Testis (tissue), 2 donors: ENCODE measurements around the gene DAPK3.

Source experiments
- POLR2A ChIP-seq: fragments of 450-650 bp; IDR thresholded peaks from one replicate; pipeline ENCODE4 v1.6.1; 2017; ENCODE audit warnings: antibody characterized with exemption, mild to moderate bottlenecking, moderate library complexity
- TF ChIP-seq, protein P1 (sequence below), 3 experiments: fragments of 450-650 bp in 2 of 3; fragments of 200-600 bp in 1 of 3; sonication (generic) in 1 of 3; IDR thresholded peaks; one replicate each; pipeline ENCODE4 v1.5.1; 2016 to 2019; ENCODE audit warnings: antibody characterized with exemption in 3 of 3, mild to moderate bottlenecking in 2 of 3, moderate library complexity in 1 of 3

DNA sequence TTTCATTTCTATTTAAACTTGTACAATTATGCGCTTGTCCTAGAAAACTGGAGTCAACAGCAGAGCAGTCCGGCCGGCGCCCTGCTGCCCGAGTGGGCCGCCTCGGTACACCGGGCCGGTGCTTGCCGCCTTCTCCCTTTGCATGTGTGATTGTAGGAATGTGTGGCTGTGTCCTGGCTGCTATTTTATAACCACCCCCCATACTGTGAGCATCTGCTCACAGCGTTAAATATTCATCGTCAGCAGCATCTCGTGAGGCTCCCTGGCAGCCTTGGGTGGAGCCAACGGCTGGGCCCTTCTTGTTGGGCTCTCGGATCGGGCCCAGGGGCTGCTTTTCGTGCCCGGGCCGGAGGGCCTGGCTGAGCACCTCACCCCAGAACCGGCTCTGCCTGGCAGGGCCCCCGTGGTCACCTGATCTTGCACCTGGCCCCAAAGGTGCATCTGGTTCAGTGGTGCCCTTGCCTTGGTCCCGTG lies 47.3 kb upstream of the DAPK3 start:
- no peak for TF ChIP-seq POLR2A
- TF ChIP-seq, protein P1, sequence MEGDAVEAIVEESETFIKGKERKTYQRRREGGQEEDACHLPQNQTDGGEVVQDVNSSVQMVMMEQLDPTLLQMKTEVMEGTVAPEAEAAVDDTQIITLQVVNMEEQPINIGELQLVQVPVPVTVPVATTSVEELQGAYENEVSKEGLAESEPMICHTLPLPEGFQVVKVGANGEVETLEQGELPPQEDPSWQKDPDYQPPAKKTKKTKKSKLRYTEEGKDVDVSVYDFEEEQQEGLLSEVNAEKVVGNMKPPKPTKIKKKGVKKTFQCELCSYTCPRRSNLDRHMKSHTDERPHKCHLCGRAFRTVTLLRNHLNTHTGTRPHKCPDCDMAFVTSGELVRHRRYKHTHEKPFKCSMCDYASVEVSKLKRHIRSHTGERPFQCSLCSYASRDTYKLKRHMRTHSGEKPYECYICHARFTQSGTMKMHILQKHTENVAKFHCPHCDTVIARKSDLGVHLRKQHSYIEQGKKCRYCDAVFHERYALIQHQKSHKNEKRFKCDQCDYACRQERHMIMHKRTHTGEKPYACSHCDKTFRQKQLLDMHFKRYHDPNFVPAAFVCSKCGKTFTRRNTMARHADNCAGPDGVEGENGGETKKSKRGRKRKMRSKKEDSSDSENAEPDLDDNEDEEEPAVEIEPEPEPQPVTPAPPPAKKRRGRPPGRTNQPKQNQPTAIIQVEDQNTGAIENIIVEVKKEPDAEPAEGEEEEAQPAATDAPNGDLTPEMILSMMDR (IDR thresholded peaks at IDR 0.05): no peak
